ENCODE data around the gene UBE2G1.

The UBE2G1 gene

DNA sequence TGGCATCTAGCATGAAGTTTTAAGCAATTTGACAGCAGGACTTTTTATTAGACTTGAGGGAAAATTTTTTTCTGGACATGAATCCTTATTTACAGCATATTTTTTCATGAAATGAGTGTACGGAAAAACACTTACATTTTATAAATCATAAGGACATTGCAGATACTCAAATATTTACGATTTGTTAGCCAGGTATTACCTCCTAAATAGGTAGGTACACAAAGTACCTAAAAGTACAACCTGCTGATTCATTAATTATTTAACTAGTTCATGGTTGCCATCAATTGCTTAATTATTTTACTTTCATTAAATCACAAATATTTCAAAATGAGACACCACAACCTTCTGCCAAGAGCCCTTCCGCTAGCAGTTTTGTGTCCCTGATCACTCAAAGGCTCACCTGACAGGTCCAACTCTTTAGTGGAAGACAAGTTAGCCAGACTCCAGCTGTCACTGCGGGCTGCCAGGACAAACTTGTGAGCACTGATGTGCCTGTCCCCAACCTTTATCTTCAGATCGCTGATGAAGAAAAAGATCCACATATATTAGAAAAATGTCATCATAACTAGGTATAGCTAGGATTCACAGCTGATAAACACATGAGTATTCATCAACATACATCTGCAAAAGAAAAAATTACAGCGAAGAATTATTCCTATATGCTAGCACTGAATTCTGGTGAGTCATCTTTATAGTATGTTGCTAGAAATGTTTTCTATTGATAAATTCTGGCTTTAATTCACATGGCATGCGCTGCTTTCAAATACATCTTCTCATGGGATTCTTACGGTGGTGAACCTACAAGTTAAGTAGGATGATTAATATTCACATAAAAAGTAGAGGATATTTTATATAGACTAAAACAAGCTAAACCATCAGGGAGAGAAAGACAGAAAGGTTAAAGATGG is 130.8 kb downstream of the UBE2G1 start:
- no peak overlapping the region for H3K4me3 ChIP-seq (ENCODE audit: low read depth, low read length)
- TF ChIP-seq, protein P1, sequence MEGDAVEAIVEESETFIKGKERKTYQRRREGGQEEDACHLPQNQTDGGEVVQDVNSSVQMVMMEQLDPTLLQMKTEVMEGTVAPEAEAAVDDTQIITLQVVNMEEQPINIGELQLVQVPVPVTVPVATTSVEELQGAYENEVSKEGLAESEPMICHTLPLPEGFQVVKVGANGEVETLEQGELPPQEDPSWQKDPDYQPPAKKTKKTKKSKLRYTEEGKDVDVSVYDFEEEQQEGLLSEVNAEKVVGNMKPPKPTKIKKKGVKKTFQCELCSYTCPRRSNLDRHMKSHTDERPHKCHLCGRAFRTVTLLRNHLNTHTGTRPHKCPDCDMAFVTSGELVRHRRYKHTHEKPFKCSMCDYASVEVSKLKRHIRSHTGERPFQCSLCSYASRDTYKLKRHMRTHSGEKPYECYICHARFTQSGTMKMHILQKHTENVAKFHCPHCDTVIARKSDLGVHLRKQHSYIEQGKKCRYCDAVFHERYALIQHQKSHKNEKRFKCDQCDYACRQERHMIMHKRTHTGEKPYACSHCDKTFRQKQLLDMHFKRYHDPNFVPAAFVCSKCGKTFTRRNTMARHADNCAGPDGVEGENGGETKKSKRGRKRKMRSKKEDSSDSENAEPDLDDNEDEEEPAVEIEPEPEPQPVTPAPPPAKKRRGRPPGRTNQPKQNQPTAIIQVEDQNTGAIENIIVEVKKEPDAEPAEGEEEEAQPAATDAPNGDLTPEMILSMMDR (IDR thresholded peaks at IDR 0.05; ENCODE audit: low read depth, low read length): no peak

DNA sequence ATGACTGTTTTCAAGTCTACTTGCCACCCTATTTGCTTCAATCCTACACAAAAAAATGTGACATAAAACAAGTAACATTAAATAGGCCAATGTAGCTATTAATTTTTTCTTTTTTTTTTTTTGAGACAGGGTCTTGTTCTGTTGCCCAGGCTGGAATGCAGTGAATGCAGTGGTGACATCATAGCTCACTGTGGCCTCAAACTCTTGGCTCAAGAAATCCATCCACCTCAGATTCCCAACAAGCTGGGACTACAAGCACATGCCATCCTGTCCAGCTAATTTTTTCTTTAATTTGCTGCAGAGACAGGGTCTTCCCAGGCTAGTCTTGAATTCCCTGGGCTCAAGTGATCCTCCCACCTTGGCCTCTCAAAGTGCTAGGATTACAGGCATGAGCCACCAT is 132.1 kb downstream of the UBE2G1 start:
- H3K4me3 ChIP-seq (ENCODE audit: low read depth, low read length): no peak overlapping the region
- TF ChIP-seq, protein P1 (IDR thresholded peaks at IDR 0.05; ENCODE audit: low read depth, low read length): no peak

DNA sequence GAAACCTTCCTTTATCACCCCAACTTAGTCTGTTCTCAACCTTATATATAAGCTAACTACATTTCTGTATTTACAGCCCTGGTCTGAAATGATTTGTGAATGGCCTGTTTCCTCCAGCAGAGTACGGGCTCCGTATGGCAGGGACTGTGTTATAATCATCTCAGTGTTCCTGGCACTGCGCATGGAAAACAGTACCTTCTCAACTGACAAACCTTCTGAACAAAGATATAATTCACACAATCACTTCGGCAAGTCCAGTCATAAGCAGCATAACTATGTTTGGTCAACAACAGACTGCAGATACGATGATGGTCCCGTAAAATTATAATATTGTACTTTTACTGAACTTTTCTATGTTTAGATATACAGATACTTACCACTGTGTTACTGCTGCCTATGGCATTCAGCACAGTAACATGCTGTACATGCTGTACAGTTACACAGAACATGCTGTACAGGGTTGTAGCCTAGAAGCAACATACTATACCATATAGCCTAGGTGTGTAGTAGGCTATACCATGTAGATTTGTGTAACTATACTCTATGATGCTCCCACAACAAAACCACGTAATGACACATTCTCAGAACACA is 132.7 kb downstream of the UBE2G1 start:
- no peak overlapping the region for H3K4me3 ChIP-seq (ENCODE audit: low read depth, low read length)
- TF ChIP-seq, protein P1 (IDR thresholded peaks at IDR 0.05; ENCODE audit: low read depth, low read length): no peak

DNA sequence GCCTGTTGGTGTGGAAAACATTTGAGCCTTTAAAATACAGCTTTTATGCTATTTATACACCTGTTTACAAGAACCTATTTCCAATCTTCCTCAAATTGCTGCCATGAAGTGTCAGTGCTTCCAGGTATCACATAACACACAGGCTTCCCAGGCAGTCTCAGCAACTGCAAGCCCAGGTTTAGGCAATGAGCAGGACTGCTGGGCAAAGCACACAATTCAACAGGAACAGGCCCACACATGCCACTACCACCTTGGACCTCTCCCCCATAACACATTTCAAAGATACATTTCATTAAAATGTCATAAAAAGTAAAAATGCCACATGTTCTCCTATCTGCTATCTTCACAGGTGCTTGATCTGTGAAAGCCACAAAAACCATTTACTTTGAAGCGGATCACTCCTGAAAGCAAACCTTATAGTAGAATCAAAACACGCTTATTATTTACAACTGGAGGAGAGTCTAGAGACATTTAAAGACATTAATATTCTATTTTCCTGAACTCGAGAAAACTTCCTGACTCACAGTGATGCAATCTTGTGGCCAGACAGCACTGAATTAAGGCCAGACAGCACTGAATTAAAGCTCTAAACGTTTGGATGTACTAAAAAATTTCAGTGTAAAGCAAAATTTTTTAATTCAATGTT is 134.2 kb downstream of the UBE2G1 start:
- H3K4me3 ChIP-seq (ENCODE audit: low read depth, low read length): no peak overlapping the region
- TF ChIP-seq, protein P1 (IDR thresholded peaks at IDR 0.05; ENCODE audit: low read depth, low read length): no peak

DNA sequence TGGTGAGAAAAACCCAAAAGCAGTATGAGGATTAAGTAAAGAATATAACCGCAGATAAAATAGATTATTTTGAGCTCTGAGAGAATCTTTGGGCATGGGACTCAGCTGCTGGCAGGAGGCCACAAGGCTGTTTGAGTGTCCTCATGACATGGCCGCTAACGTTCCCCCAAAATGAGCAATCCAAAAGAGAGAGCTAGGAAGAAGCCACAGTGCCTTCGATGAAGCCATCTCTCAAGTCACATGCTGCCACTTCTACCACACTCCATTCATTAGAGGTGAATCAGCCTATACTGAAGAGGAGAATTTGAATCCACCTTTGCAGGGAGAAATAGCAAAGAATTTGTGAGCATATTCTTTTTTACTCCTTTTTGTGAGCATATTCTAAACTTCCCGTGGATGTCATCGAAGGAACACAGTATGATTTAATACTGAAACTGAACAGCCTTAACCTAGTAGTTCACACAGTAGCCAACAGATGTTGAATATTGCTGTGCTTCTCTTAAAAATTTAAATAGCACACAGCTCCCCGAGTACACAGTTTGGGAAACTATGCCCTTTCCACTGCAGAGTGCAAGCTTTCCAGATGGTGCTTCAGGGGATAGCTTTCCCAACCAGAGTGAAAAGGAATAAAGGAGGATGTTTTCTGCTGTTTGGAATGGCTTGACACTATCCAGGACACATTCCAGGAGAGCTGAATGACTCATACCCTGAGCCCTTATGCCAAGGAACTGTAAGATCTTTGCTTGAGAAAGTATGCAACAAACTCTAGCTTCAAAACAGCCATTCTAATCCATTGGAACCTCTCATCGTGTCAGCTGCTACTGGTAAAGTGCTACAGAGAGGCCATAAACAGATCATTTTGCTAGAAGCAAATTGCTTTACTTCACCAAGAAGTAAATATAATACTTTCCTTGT is 136.6 kb downstream of the UBE2G1 start:
- H3K4me3 ChIP-seq (ENCODE audit: low read depth, low read length): no peak overlapping the region
- TF ChIP-seq, protein P1 (IDR thresholded peaks at IDR 0.05; ENCODE audit: low read depth, low read length): no peak

DNA sequence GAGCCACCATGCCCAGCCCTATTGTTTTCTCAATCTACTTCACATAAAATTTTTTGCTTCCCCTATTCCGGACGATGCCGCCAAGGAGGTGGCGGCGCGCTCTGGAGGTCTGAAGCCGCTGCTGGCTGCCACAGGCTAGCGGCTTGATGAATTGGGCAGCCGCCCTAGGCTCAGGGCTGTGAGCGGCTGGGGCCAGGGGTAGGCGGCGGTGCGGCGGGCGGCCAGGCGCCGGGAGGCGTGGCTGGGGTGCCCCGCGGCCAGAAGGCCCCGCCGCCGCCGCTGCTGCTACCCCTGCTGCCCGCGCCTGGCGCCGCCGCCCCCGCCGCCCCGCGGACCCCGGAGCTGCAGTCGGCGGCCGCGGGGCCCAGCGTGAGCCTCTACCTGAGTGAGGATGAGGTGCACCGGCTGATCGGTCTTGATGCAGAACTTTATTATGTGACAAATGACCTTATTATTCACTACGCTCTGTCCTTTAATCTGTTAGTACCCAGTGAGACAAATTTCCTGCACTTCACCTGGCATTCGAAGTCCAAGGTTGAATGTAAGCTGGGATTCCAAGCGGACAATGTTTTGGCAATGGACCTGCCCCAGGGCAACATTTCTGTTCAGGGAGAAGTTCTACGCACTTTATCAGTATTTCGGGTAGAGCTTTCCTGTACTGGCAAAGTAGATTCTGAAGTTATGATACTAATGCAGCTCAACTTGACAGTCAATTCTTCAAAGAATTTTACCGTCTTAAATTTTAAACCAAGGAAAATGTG is 144.4 kb downstream of the UBE2G1 start:
- TF ChIP-seq, protein P1 (IDR thresholded peaks at IDR 0.05; ENCODE audit: low read depth, low read length): no peak
- no peak overlapping the region for H3K4me3 ChIP-seq (ENCODE audit: low read depth, low read length)
